Inflammatory macrophage treated with lipopolysaccharide for 1 hour (primary cell): ENCODE results near the gene MRPL48.
"Not testable (repeated sequence)": the region's sequence is repeated elsewhere in the genome, so short reads cannot be mapped to it uniquely, and the experiment has no call there.

Experiments used
- DNase-seq, 2 donors: peaks; one replicate each; pipeline ENCODE4 v3.0.0-alpha.2; 2020 to 2022

MRPL48 gene

GRCh38 chr11:73779084-73779902, 8.4 kb upstream of the MRPL48 start:
- DNase-seq: peak; percentile 97 to 98

- no peak for DNase-seq
Observed at GRCh38 chr11:73781303-73781702, 6.4 kb upstream of the MRPL48 start.

GRCh38 chr11:73783483-73784020, 4.1 kb upstream of the MRPL48 start:
- DNase-seq: no peak

GRCh38 chr11:73784080-73784634, 3.5 kb upstream of the MRPL48 start:
- no peak for DNase-seq

DNA sequence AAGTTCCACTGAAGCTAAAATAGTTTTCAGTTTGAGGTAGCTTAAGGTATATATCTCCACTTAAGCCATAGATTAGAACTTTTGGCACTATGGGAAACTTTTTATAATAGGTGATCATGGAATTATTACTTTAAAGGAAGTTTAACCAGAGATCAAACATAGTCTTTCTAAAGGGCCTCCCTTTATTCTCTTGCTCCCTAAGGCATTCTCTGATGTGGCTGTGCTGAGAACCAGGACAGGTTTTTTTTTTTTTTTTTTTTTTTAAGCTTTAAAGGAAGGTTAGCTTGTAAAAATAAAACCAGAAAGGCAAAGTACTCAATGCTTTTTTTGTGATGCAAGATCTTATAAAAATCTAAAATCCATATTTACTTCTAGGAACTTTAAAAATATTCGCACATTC, 2.9 kb upstream of the MRPL48 start:
- DNase-seq: no peak

GRCh38 chr11:73785467-73785866, 2.2 kb upstream of the MRPL48 start:
- not testable (repeated sequence) for DNase-seq

DNA sequence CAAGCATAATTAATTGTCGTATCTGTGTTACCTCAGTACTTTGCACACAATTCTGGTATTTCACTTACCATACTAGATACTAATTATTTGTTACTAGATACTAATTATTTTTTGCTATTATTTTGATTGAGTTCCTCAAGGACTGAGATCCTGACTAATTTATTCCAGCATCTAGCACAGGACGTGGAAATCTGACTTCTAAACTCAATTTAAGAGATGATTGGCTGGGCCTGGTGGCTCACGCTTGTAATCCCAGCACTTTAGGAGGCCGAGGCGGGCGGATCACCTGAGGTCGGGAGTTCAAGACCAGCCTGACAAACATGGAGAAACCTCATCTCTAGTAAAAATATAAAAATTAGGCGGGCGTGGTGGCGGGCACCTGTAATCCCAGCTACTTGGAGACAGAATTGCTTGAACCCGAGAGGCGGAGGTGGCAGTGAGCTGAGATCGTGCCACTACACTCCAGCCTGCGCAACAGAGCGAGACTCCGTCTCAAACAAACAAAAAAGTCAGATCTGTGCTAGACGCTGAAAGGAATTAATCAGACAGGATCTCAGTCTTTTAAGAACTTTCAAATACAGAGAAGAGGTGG, 527 bp upstream of the MRPL48 start:
- DNase-seq: no peak

DNA sequence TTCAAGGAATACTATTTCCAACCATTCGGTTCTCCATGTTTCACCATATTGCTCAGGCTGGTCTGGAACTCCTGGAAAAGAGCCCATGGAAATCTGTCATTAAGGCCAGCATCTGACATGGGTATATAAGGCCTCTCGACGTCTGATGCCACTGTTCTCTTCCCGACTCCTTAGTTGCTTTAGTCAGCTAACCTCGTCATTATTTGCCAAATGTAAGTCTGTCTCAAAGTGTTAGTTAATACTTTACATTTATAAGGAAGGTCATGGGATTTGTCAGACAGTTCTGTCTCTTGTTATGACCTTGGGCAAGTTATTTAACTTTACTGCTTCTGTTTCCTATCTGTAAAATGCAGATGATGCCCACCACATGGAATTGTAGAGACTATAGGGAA, 1.6 kb downstream of the MRPL48 start:
- DNase-seq: no peak

DNA sequence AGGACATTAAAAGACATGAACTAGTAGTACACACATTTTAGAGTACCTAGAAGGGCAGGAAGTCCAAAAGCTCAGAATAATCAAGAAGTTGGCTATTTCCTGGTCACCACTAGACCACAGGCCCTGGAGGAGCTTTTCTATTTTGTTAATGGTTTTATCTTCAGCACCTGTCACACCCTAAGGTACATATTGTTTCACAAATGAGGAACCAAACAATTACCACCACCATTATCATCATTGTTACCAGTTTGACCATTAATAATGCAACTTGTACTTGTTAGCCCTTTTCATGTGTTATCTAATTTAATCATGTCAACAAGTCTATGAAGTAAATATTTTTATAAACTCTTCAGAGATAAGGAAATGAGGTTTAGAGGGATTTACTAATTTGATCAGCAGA, 4.9 kb downstream of the MRPL48 start:
- no peak for DNase-seq

GRCh38 chr11:73795925-73796632, 8.4 kb downstream of the MRPL48 start:
- DNase-seq: no peak

- DNase-seq: no peak
Observed at GRCh38 chr11:73797457-73797856, 9.8 kb downstream of the MRPL48 start.

DNA sequence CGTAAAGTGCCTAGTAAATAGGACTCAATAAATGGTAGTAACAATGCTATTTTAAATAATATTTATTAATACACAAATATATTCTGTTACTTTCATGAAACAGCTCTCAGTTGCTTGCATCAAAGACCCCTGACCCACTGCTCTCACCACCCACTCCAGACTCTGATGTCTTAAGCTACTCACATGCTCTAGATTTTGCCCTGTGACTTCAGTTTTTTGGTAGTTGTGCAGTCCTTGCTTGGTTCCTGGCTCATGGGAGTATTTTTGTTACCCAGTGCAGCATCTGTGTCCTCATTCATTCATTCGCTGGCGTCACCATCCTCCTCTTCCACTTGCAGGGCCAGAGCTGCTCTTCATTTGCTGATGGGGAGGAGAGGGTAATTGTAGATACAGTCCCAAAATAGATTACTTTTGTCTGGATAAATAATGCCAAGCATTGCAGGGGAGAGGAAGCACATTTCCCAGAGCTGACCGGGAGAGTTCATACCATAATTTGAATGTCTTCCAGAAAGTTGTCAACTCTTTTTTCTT, 12.7 kb downstream of the MRPL48 start:
- peak in 1 of 2 donors; percentile 36 for DNase-seq

DNA sequence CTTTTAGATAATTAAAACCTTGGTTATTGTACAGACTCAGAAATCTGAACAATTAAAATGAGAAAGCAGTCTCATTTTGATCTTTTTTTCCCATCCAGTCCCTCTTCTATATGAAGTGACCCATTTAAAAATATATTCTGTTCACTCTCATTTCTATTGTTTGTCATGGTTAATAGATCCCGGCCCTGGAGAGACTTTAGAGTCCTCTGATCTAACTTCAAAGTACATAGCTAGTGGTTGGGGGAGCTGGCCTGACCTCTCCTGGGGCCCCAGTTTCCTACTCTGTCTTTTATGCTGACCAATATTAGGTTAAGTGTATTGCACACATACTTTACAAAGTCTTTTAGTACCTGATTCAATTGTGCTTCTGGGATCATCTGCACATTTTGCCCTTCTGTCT, 13.5 kb downstream of the MRPL48 start:
- no peak for DNase-seq

GRCh38 chr11:73804712-73805111, 17.0 kb downstream of the MRPL48 start:
- no peak for DNase-seq

- no peak for DNase-seq
Observed at GRCh38 chr11:73808052-73808451, 20.4 kb downstream of the MRPL48 start.

DNA sequence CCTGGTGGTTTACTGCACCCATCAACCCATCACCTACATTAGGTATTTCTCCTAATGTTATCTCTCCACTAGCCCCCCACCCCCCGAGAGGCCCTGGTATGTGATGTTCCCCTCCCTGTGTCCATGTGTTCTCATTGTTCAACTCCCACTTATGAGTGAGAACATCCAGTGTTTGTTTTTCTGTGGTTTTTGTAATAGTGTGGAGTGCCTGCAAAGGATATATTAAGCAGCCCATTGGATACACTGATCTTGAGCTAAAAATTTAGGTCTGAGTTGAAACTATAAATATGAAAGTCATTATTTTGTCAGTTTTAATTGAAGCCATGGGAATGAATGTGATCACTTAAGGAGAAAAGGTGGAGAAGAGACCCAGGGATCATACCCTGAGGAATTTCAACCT, 23.0 kb downstream of the MRPL48 start:
- DNase-seq: no peak

DNA sequence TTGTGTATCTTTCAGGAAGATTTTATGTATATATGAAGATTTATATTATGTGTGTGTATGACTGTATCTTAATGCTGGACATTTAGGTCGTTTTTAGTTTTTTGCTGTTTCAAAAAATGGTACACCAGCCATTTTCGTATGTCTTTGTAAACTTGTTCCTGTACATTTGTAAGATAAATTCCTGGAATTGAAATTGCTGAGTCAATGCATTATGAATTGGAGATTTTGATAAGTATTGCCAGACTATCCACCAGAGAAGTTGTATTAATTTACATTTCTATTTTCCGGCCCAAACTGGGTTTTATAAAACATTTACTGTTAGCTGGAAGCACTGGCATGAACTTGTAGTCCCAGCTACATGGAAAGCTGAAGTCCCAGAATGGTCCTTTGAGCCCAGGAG, 24.6 kb downstream of the MRPL48 start:
- no peak for DNase-seq

GRCh38 chr11:73814812-73815211, 27.1 kb downstream of the MRPL48 start:
- no peak for DNase-seq

- no peak for DNase-seq
Observed at GRCh38 chr11:73818846-73819245, 31.2 kb downstream of the MRPL48 start.

GRCh38 chr11:73830261-73830660, 42.6 kb downstream of the MRPL48 start:
- no peak for DNase-seq

DNA sequence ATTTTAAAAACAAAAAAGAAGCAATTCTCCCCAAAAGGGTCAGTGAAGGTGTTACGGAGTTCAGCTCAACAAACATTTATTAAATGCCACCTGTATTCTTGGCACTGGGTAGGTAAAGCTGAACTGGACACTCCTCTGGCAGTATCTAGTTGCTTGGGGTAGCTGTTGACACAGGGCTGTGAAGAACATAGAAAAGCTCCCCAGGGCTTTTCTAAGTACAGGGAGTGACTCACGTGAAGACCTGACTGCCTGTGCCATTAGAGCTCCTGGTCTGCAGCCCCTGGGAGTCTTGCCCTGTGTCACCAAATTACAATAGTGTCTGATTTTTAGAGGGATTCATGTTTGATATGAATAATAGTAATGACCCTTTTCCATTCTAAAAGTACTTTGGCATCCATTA, 45.4 kb downstream of the MRPL48 start:
- no peak for DNase-seq

DNA sequence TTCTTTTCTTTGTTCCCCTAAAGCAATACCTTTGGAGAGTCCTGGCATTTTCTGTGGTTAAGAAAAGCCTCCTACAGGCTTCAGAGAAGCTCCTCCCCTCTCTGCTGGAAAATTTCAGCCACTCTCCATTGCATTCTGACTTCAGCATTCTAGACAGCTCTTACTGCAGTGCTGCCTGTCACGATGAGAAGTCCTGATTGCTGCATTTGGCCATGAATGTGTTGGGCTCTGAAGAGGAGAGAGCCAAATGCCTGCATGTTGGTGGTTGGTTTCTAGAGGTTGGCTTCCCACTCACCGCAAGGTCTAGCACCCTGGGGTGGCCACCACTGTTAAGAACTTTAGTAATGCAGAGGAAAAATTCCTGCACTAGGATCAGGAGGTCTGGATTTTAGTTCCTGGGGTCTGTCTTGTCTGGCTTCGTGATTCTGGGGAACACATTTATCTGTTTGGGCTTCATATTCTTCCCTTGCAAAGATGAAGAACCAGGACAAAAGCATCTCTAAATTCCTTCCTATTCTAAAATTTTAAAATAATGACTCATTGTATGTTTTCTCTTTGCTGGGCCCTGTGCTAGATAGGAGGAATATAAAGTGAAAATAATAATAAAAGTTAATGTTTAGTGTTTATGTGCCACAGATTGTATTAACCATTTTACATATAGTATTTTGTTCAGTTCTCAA, 50.9 kb downstream of the MRPL48 start:
- no peak for DNase-seq

DNA sequence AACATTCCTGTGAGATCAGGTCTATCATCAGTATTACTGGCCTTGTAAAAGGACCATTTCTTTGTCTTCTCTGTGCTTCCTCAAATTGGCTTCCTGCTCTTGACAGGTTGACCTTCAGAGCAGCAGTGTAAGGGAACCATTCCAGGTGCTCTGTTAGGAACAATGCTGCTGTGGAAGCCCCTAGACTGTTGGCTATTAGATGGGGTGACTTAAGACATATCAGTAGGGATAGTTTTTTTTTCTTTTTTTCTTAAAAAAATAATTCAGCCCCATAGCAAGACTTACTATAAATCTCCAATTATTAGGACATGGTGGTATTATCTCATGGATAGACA, 51.4 kb downstream of the MRPL48 start:
- no peak for DNase-seq
